ENCODE results near the gene MYOT.

Gene MYOT

DNA sequence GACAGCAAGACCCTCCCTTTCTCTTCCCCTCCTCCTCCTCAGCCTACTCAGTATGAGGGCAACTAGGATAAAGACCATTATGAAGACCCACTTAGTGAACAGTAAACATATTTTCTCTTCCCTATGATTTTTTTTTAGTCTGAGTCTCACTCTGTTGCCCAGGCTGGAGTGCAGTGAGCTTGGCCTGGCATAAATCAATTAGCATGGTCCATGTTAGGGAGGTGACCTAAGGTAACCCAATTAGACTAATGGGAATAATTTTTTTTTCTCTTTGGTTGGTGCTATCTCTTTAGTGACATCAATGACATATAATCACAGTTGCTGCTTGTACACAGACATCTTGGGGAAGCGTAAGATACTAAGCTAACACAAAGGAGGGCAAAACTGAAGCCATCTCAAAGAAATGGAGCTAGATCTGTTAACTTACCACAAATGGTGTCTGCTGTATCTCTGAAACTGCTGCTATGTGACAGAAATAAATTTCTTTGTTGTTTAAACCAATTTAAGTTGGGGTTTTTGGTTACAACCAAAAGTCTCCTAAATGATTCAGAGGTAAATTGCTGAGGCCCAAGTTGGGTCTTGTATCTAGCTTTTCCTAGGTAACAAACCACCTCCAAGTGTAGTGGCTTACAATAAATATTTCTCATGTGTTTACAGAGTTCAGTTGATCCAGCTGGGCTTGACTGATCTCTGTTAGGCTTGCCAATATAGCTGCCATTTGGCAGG is 34.9 kb downstream of the MYOT start:
- DNase-seq: no peak

DNA sequence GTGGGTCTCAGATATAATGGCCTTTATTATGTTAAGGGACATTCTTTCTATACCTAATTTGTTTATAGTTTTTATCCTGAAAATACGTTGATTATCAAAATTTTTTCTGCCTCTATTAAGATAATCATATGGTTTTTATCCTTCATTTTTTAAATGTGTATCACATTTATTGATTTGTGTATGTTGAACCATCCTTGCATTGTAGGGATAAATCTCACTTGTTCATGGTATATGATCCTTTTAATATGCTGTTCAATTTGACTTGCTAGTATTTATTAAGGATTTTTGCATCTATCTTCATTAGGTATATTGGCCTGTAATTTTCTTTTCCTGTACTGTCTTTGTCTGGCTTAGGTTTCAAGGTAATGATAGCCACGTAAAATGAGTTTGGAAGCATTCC is 47.1 kb downstream of the MYOT start:
- DNase-seq: no peak

DNA sequence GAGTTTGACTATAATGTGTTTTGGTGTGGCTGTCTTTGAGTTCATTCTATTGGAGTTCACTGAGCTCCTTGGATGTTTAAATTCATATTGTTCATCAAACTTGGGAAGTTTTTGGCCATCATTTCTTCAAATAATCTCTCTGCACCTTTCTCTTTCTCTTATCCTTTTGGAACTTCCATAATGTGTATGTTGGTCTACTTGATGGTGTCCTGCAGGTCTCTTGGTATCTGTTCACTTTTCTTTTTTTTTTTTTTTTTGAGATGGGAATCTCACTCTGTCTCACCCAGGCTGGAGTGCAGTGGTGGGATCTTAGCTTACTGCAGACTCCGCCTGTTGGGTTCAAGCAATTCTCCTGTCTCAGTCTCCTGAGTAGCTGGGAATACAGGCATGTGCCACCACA is 49.3 kb downstream of the MYOT start:
- DNase-seq: no peak

DNA sequence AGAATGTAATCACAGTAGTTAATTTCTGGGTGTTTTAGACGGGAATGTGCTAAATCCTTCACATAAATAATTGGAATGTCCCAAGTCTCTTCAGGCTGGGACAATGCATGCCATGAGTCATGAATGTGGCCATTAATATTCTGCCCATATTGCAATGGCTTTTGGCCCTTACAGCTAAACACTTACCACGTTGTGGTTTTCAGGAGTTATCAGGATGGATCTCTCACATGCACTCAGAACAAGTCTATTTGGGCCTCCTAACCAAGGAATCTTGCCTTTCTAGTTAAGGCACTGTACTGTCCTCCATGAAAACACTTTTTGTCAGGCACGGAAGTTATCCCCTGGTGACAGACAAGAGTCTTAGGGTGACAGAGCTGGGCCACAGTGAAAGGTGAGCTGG is 54.3 kb downstream of the MYOT start:
- no peak for DNase-seq

DNA sequence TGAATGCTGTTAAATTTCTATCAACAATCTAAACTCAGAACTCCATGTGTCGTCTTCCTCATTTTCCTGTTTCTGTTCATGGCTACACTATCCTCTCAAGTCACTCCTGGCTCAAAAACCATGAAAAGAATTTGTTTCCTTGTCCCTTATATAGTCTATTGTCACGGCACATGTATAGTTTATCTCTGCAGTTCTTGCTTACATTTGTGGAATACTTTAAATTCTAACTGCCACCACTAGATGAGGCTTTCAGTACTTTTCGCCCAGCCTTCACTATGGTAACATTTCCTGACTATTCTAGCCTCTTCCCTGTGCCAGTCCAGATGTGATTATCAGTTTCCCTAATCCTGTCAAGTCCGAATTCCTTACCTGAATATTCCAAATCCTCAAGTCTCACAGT is 56.2 kb downstream of the MYOT start:
- DNase-seq: no peak

DNA sequence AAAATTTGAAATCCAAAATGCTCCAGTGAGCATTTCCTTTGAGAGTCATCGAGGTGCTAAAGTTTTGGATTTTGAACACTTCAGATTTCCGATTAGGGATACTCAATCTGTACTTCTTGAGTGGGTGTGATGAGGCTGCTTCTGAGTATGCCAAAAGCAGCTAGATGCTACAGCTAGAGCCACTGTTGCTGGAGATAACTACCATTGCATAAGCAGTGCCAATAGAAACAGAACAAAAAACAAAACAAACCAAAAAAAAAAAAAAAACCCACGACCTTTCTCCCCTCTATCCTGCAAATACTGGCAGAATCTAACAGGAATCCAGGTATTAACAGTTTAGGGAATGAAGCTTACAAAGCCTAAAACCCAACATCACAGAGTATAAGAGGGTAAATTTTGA is 65.1 kb downstream of the MYOT start:
- DNase-seq: no peak

DNA sequence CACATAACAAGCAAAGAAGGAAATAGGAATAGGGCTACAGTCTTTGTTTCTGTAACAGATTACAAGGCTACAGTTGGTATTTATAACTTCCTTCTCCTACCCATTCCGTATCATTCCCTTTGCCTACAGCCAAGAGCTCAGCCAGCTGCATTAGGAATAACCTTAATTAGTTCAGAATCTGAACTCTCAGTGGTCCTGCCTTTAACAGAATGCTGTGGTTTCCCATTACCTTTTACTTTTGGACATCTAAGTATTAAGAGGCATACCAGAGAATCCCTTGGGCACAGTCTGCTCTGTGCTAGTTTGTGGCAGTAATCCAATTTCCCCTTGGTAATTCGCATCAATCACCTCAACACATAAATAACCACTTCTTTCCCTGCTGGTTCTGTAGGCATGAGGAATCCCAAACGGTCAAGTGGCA is 65.8 kb downstream of the MYOT start:
- no peak for DNase-seq

DNA sequence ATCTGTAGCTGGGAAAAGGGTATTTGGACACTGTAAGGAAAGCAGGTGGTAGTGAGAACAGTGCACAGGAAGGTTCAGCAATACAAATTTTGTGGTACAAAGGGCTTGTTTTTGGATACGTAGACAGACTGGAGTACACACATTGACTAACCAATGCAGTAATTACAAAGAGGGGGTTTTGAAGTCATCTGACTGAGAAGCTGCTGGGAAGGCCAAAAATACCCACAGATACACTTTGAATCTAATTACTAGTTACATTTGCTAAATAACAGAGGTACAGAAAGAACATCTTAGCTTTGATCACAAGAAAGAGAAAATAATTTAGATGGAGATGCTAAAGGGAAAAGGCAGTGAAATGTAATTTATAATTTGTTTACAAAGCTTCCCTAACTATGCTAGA is 67.5 kb downstream of the MYOT start:
- DNase-seq: no peak

DNA sequence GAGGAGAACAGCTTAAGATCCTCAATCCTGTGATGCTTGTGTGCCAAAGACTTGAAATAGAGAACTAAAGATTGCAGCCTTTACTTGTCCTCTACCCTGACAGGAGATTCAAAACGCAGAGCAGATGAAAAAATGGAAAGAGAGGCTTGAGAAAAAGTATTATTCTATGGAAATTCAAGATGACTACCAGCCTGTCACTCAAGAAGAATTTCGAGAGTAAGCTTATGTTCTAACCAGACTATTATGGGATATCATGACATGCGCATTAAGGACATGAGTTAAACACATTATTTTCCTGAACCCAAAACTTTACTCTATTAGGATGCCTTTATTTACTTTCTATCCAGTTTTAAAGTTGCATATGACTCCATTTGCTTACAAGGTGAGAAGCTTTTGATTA is 68.0 kb downstream of the MYOT start:
- no peak for DNase-seq

All from stimulated activated CD8-positive, alpha-beta memory T cell treated with anti-CD3 and anti-CD28 coated beads, Interleukin-4, amount 100 ng/mL, for 48 hours (primary cell).